Measurements from ENCODE around the gene CAPN13.

CAPN13 gene

DNA sequence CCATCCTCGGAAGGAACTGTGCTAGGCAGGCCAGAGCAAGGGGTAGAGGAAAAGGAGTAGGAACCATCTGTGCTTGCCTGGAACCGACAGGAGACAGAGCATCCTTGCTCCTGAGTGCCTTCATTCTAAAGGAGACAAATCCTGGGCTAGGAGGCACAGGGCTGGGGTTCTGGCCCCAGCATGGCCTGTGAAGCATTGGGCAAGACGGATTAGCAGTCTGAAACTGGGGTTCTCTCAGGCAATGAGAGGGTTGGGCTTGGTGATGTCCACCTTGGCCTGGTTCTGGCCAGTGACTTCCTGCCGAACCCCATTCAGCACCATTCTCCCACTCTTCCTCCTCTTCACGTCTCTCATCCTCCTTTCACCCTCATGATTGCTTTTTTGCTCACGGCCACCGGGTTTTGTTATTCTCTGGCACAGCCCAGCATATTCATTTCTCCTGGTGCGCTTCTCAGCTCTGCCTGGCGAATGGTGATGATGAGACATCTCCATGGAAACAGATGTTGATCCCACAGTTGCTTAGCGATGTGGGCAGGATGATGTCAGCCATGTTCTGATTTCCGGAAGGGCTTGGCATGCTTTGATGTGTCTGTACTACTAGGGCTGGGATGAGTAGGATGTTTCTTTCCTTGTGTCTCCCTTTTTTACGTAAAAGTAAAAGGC lies 127.7 kb downstream of the CAPN13 start:
- no peak for DNase-seq

DNA sequence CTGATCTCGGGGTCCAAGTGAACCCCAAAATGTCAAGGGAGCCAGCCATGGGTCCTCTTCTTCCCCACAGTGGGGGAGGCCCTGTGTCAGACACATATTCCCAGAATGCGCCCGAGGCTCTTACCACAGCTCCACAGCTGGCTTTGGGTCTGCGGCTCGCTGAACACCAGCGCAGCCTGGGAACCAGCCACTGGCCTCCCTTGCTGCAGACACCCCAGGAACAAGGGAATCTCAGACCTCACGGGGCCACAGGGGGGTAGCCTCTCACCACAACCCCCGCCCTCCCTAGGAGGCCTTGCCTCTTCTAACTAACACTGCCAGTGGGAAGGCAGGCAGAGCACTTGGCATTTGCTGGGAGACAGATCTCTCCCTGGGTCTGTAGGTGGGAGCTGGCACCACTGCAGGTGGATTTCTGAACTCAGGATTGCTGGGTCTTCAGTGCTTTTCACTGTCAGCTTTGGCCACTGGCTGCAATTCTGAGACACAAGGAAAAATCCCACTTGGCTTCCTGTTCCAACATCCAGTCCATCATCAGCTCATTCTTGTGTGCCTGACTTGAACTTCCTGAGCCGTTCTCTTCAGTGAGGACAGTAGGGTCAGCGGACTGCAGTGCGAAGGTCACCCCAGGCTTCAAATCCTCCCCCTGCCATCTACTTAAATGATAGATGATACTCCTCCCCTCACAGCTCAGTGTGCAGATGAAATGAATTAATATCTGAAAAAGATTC lies 128.7 kb downstream of the CAPN13 start:
- DNase-seq, result no peak

DNA sequence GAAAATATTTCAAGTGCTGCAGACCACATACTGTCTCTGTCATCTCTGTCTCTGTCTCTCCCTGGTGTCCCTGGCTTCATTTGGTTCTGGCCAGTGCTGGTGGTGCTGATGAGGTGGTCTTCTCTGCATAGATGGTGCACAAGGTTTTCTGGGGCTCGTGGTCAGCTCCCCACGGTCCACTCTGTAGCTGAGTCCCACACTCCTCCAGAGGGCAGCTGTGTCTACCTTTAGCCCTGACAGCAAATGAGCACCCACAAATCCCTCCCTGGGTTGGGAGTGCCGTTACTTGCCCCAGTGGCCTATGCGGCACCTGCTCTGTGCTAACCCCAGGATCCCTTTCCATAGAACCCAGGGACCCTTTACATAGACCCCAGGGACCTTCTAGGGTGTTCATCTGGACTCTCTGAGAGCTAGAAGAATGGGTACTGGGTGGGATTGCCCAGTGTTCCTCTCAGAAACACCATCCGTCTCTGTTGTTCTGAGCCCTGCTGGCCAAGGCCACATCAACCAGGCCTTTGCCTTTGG lies 129.3 kb downstream of the CAPN13 start:
- no peak for DNase-seq

DNA sequence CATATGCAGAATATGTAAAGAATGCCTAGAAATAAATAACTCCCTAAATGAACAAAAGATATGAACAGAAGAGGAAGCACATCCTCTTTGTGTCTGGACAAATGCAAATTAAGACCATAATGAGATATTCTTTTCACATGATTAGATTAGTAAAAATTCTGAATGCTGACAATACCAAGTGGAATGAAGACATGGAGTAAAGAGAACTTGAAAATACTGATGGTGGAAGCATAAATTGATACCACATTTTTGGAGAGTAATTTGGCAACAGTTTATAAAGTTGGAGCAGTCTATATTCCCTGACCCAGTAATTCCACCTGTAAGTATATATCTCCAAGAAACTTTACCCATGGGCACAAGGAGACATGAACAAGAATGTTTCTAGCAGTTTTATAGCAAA lies 130.0 kb downstream of the CAPN13 start:
- DNase-seq, result no peak

DNA sequence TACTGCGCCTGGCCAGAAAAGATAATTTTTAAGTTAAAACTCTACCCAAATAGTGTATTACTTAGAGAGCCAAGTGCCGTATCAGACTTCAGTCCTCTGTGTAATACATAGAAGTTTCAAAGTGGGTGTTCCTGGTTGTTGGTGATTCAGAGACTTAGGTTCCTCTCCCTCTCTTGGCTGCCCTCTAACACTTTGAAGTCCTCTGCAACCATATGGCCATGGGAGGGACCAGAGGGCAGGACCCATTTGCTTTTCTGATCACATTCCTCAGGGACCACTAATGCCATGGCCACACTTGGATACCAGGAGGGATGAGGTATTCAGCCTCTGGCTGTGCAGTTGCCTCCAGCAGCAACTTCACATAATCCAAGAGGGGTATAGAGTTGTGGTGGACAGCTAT lies 131.5 kb downstream of the CAPN13 start:
- no peak for DNase-seq

DNA sequence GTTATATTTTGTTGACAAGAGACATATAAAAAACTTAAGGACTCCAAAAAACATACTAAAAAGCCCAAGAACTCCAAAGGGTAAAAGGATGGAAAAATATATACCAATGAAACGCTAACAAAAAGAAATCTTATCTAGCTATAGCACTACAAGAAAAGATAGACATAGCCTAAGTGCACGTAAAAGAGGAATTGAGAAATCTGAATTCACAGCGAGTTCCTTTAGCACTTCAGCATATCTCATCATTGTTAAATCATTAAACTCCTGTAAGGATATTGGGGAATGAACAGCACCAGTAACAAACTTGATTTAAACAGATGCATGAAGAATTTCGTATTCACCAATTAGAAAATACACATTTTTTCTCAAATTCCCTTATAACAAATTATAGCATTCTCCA lies 134.1 kb downstream of the CAPN13 start:
- DNase-seq, result no peak
